ENCODE results near the gene LRRC9. TPM values are rescaled to one million over a fixed set of nuclear protein-coding genes. Genes with fewer than 3 reads are reported as not detected.
A peak's percentile ranks its signal among the peaks of the same experiment; 100 is the strongest.

LRRC9 gene
- total and polyA plus RNA-seq, 2 donors (not counting 1 experiment from before 2014, with no cell fraction given): not detected

DNA sequence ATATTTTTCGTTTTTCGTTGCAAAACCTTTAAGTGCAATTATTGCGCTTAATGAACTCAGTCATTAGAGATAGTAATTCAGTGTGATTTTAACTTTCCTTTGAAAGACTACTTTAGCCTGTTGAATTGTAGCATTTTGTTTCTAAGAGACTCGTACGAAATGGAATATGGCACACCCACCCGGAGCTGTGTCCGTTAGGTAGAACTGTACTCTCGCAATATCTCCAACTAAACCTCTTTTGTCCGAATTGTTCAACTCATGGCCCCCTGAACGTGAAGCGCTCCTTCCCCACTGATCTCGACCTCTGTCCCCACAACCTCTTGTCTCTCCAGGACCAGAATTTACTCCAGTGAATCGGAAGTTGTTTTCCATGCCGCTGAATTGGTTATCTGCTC, 172.6 kb downstream of the LRRC9 start:
- Mint-ChIP-seq H3K27ac (peak overlapping the region; percentile 98), H3K27me3 (no peaks in the 10 kb centered on the region), H3K4me1 (peaks cover 41% of the 10 kb centered on the region), H3K4me3 (peak overlapping the region; percentile 94), H3K9me3 (ENCODE audit: insufficient read depth) (no peaks in the 10 kb centered on the region)
- ATAC-seq (ENCODE audit: low read depth): no peak
- H3K4me1 ChIP-seq (ENCODE audit: control insufficient read depth in 2 of 2, insufficient read depth in 2 of 2, low read length in 2 of 2): peaks cover 19 to 21% of the 10 kb centered on the region in 2 donors
- no peak for TF ChIP-seq EZH2 (IDR thresholded peaks at IDR 0.05; ENCODE audit: borderline replicate concordance, insufficient read depth, low read depth, low read length, poor library complexity, severe bottlenecking)
- TF ChIP-seq, protein P1, sequence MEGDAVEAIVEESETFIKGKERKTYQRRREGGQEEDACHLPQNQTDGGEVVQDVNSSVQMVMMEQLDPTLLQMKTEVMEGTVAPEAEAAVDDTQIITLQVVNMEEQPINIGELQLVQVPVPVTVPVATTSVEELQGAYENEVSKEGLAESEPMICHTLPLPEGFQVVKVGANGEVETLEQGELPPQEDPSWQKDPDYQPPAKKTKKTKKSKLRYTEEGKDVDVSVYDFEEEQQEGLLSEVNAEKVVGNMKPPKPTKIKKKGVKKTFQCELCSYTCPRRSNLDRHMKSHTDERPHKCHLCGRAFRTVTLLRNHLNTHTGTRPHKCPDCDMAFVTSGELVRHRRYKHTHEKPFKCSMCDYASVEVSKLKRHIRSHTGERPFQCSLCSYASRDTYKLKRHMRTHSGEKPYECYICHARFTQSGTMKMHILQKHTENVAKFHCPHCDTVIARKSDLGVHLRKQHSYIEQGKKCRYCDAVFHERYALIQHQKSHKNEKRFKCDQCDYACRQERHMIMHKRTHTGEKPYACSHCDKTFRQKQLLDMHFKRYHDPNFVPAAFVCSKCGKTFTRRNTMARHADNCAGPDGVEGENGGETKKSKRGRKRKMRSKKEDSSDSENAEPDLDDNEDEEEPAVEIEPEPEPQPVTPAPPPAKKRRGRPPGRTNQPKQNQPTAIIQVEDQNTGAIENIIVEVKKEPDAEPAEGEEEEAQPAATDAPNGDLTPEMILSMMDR (IDR thresholded peaks at IDR 0.05): no peak
- H4K20me1 ChIP-seq (ENCODE audit: control insufficient read depth, insufficient read depth, low read length, poor library complexity, severe bottlenecking): no peaks in the 10 kb centered on the region
- ChIA-PET POLR2A (interaction anchor here (0.9 to 2.7 kb wide), 3 partner anchors 59 to 156 kb away, joined by 4 to 47 read pairs (median 8); partner anchors contain the start of genes DHRS7 and PPM1A), CTCF (interaction anchor here (1.0 to 4.3 kb wide), 3 partner anchors 92 to 156 kb away, joined by 5 to 24 read pairs (median 10); partner anchors contain the start of gene PPM1A)
- no peaks in the 10 kb centered on the region for H3K36me3 ChIP-seq (replicated peaks in 1 of 2; ENCODE audit: control extremely low read depth in 1 of 2, control insufficient read depth in 1 of 2, extremely low read depth in 1 of 2, insufficient read depth in 2 of 2, low read length in 1 of 2)
- H3K27ac ChIP-seq (ENCODE audit: low read length in 2 of 2): peak overlapping the region; percentile 95 to 97
- H3K4me3 ChIP-seq (ENCODE audit: control extremely low read depth in 1 of 5, extremely low read depth in 1 of 5, insufficient read depth in 1 of 5, low read depth in 2 of 5, low read length in 4 of 5): peak overlapping the region; percentile 72 to 93 (median 86)
- peaks cover 50% of the 10 kb centered on the region for H3K79me2 ChIP-seq (ENCODE audit: control insufficient read depth, insufficient read depth, low read length)
- H2AFZ ChIP-seq (ENCODE audit: insufficient read depth, low read depth, low read length, poor library complexity, severe bottlenecking): peak overlapping the region; percentile 93
- DNase-seq: no peak
- no peaks in the 10 kb centered on the region for H3K27me3 ChIP-seq (replicated peaks in 1 of 4; ENCODE audit: control extremely low read depth in 1 of 4, control insufficient read depth in 3 of 4, insufficient read depth in 4 of 4, low read length in 3 of 4)
- peak overlapping the region; percentile 93 for H3K4me2 ChIP-seq (replicated peaks; ENCODE audit: low read depth, low read length, poor library complexity, severe bottlenecking)
- peak overlapping the region; percentile 95 for H3K9ac ChIP-seq (ENCODE audit: low read length)
- intact Hi-C loops (cut with micrococcal nuclease): loop anchor here (1.0 to 10.0 kb wide), 7 partner anchors 73 to 1660 kb away; partner anchors contain the start of genes DHRS7, HIF1A, JKAMP and L3HYPDH
- 0% methylated on average over 7 of the region's 14 CpGs for WGBS (ENCODE audit: insufficient coverage)
- no peaks in the 10 kb centered on the region for H3K9me3 ChIP-seq (ENCODE audit: control extremely low read depth in 1 of 3, control insufficient read depth in 2 of 3, insufficient read depth in 1 of 3, low read length in 2 of 3)

DNA sequence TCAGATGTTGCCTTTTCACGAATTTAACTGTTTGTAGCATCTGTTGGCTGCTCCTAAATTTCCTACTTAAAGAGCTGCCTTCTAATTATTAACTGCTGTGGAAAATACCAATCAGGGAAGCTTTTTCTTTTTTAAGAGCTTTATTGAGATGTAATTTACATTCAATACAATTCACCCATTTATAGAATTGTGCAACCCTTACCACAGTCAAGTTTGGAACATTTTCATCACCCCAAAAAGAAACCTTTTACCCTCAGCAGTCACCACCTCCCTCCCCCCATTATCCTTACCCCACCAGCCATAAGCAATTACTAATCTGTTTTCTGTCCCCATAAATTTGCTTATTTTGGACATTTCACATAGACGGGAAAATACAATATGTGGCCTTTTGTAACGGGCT, 173.1 kb downstream of the LRRC9 start:
- no peak for DNase-seq
- no peak for ATAC-seq (ENCODE audit: low read depth)
- no peaks in the 10 kb centered on the region for H3K27me3 ChIP-seq (replicated peaks in 1 of 4; ENCODE audit: control extremely low read depth in 1 of 4, control insufficient read depth in 3 of 4, insufficient read depth in 4 of 4, low read length in 3 of 4)
- intact Hi-C loops (cut with micrococcal nuclease): loop anchor here (5.0 to 10.0 kb wide), 4 partner anchors 632 to 1659 kb away; partner anchors contain the start of genes HIF1A, SIX4, SLC38A6 and TRMT5
- ChIA-PET POLR2A (interaction anchor here (2.7 kb wide), 1 partner anchor 155 kb away, joined by 47 read pairs; the partner anchor contains the start of gene PPM1A), CTCF (interaction anchor here (0.6 to 4.3 kb wide), 3 partner anchors 67 to 128 kb away, joined by 3 to 24 read pairs (median 10); no protein-coding TSS in a partner anchor)
- peak overlapping the region in 4 of 5 experiments; percentile 72 to 93 (median 86) for H3K4me3 ChIP-seq (ENCODE audit: control extremely low read depth in 1 of 5, extremely low read depth in 1 of 5, insufficient read depth in 1 of 5, low read depth in 2 of 5, low read length in 4 of 5)
- TF ChIP-seq, protein P1 (IDR thresholded peaks at IDR 0.05): no peak
- no peak for TF ChIP-seq EZH2 (IDR thresholded peaks at IDR 0.05; ENCODE audit: borderline replicate concordance, insufficient read depth, low read depth, low read length, poor library complexity, severe bottlenecking)
- WGBS (ENCODE audit: insufficient coverage): no CpG with 5 or more reads among the region's 3 CpGs
- H3K27ac ChIP-seq (ENCODE audit: low read length in 2 of 2): peak overlapping the region in 1 of 2 donors; percentile 97
- Mint-ChIP-seq H3K9me3 (ENCODE audit: insufficient read depth) (no peaks in the 10 kb centered on the region), H3K4me3 (peak overlapping the region; percentile 94), H3K27ac (peak overlapping the region; percentile 98), H3K4me1 (peaks cover 41% of the 10 kb centered on the region), H3K27me3 (no peaks in the 10 kb centered on the region)
- H3K4me1 ChIP-seq (ENCODE audit: control insufficient read depth in 2 of 2, insufficient read depth in 2 of 2, low read length in 2 of 2): peaks cover 19 to 21% of the 10 kb centered on the region in 2 donors
- peak overlapping the region; percentile 93 for H3K4me2 ChIP-seq (replicated peaks; ENCODE audit: low read depth, low read length, poor library complexity, severe bottlenecking)
- no peaks in the 10 kb centered on the region for H3K9me3 ChIP-seq (ENCODE audit: control extremely low read depth in 1 of 3, control insufficient read depth in 2 of 3, insufficient read depth in 1 of 3, low read length in 2 of 3)
- H3K9ac ChIP-seq (ENCODE audit: low read length): peak overlapping the region; percentile 95
- peaks cover 55% of the 10 kb centered on the region for H3K79me2 ChIP-seq (ENCODE audit: control insufficient read depth, insufficient read depth, low read length)
- no peaks in the 10 kb centered on the region for H4K20me1 ChIP-seq (ENCODE audit: control insufficient read depth, insufficient read depth, low read length, poor library complexity, severe bottlenecking)
- peak overlapping the region; percentile 93 for H2AFZ ChIP-seq (ENCODE audit: insufficient read depth, low read depth, low read length, poor library complexity, severe bottlenecking)
- H3K36me3 ChIP-seq (replicated peaks in 1 of 2; ENCODE audit: control extremely low read depth in 1 of 2, control insufficient read depth in 1 of 2, extremely low read depth in 1 of 2, insufficient read depth in 2 of 2, low read length in 1 of 2): peaks cover 0 to 3% of the 10 kb centered on the region in 2 experiments

All from B cell (primary cell).